Ovary (tissue), 3 donors: ENCODE measurements around the gene PHACTR3.

Experiments
- CTCF ChIP-seq, 3 donors: fragments of 450-650 bp in 2 of 3; fragments of 200-600 bp in 1 of 3; IDR thresholded peaks; one replicate each; pipeline versions ENCODE4 v1.5.1 to v1.8.0; 2016 to 2022; ENCODE audit warnings: antibody characterized with exemption in 3 of 3, mild to moderate bottlenecking in 1 of 3
- EP300 ChIP-seq: sonication (generic); formaldehyde crosslinking; IDR thresholded peaks from one replicate; pipeline ENCODE4 v1.6.1; 2017; ENCODE audit warnings: antibody characterized with exemption
- POLR2A ChIP-seq: fragments of 450-650 bp; IDR thresholded peaks from one replicate; pipeline ENCODE4 v1.6.1; 2017; ENCODE audit warnings: antibody characterized with exemption, mild to moderate bottlenecking, moderate library complexity
- donor health status: DM: no; HTN: no; CAD: no.

GRCh38 chr20:59726281-59726595 lies 121.9 kb downstream of the PHACTR3 start:
- TF ChIP-seq POLR2A: no peak
- no peak for TF ChIP-seq CTCF (IDR thresholded peaks at IDR 0.05)
- no peak for TF ChIP-seq EP300
